Sigmoid colon (tissue), 4 donors: ENCODE measurements around the gene CHST6.

Experiments
- CTCF ChIP-seq, 4 experiments: fragments of 450-650 bp in 3 of 4; fragments of 200-600 bp in 1 of 4; IDR thresholded peaks; one replicate each; pipeline ENCODE4 v1.5.1; 2016 to 2019; ENCODE audit warnings: antibody characterized with exemption in 4 of 4, mild to moderate bottlenecking in 3 of 4, moderate library complexity in 2 of 4
- EP300 ChIP-seq, 4 donors: sonication (generic); formaldehyde crosslinking; IDR thresholded peaks; one replicate each; pipeline ENCODE4 v1.6.1; 2017; ENCODE audit warnings: antibody characterized with exemption in 4 of 4
- POLR2A ChIP-seq, 2 donors: fragments of 450-650 bp; IDR thresholded peaks; one replicate each; pipeline ENCODE4 v1.6.1; 2016; ENCODE audit warnings: antibody characterized with exemption in 2 of 2, mild to moderate bottlenecking in 2 of 2, moderate library complexity in 2 of 2
- POLR2AphosphoS5 ChIP-seq, 4 donors: sonication (generic); formaldehyde crosslinking; IDR thresholded peaks; one replicate each; pipeline ENCODE4 v1.6.1; 2017; ENCODE audit warnings: antibody characterized with exemption in 4 of 4

DNA sequence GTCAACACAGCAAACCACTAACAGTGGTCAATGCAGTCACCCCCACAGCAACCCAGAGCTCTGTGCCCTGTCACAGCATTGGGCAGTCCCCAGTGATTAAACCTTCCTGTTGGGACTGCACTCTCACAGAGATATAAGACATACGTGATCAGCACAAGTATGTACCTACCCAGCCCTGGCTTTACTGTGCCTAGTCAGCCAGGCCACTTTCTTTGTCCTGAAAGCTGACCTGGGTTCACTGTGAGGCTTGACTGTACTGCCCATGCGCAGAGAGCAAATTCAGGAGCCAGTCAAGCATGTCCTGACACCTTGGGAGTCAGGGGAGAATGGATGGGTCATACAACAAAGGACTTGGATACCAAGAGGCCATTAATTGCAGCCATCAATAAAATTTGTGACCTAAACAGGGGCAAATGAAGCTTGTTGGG is 19.8 kb downstream of the CHST6 start:
- TF ChIP-seq CTCF (IDR thresholded peaks at IDR 0.05) = no peak
- no peak for TF ChIP-seq POLR2A (IDR thresholded peaks at IDR 0.05)
- TF ChIP-seq POLR2AphosphoS5 (IDR thresholded peaks at IDR 0.05) = no peak
- TF ChIP-seq EP300 (IDR thresholded peaks at IDR 0.05) = no peak
